ENCODE measurements around the gene CADM2.
"Not testable (repeated sequence)": the region's sequence is repeated elsewhere in the genome, so short reads cannot be mapped to it uniquely, and the experiment has no call there.

The CADM2 gene

DNA sequence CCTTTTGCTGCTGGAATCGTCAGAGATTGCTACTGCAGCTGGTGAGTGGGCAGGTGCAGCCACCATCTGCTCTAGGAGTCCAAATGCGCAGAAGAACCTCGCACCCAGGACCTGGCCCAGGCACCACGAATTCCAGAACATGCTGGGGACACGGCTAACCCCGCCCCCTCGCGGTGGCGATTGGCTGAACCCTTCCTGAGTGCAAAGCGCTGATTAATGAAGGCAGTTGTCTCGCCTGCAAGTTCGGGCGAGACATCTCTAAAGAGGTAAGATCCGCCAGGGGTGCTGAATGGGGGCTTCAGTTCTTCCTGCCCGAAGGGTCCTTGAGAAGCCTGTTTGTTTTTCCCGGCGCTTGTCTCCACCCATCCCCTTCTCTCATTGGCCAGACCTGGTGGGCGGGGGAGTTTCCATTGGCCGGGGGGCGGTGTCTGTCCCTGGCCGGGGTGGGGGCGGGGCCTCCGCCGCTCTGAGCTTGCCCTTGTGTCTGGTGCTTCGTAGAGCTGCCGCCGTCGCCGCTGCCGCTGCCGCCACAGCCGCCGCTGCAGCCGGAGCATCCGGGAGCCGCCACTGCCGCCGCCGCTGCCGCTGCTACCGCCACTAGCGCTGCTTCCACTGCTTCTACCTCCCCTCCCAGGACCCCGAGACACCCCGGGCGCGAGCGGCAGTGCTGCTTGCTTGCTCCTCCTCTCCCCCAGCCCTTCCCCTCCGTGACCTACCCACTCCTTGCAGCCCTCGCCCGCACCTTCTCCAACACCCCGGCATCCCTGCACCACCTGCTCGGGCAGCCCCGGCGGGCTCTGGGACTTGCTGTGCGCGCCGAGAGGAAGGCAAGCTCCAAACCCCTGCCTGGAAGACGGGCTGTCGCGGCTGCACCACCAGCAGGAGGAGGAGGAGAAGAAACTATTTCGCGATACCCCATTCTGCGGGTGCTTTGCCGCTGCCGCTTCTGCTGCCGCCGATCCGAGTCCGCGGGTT is at the start of gene CADM2:
Gene CADM2 (plus strand): TSS at position 495 of the 975 bp plus-strand sequence.
- peak; percentile 92 to 98 (median 96) for DNase-seq
- intact Hi-C loops (cut with DNase I), result loop anchor here (5.0 kb wide), 1 partner anchor 619 kb away; no protein-coding TSS in a partner anchor

DNA sequence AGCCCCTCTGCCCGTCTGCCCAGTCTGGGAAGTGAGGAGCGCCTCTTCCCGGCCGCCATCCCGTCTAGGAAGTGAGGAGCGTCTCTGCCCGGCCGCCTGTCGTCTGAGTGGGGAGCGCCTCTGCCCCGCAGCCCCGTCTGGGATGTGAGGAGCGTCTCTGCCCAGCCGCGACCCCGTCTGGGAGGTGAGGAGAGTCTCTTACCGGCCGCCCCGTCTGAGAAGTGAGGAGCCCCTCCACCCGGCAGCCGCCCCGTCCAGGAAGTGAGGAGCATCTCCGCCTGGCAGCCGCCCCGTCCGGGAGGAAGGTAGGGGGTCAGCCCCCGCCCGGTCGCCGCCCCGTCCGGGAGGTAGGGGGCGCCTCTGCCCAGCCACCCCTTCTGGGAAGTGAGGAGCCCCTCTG is 40.2 kb upstream of the CADM2 start:
- DNase-seq; intact Hi-C loops (cut with DNase I): not testable (repeated sequence)

DNA sequence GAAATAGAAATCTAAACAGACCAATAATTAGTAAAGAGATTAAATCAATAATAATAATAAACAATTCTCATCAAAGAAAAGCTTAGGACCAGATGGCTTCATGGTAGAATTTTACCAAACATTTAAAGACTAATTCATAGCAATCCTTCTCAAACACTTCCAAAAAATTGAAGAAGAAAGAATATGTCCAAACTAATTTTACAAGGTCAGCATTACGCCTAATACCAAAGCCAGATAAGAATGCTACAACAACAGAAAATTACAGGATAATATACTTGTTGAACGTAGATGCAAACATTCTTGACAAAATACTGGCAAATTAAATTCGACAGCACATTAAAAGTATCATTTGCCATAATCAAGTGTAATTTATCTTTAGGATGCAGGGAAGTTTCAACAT is 36.1 kb upstream of the CADM2 start:
- no peak for DNase-seq

DNA sequence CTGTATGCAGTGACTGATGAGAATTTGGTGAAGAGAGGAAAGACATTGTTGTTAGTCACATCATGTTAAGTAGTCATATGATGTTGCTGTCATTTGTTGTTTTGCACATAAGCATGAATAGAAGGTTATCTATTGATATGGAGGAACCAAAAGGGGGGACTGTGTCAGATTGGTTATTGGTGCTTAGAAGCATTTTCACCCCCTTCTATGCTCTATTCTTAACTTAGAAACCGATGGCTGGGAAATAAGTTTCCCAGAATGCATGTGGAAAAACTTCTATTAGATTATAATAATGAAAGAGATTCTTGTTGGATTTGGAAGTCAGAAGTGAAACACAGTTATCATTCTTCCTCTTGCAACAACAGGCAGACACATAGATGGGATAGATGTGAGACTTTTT is 33.2 kb upstream of the CADM2 start:
- intact Hi-C loops (cut with DNase I), result no loop called here

More for the DNA sequence above, 36.1 kb upstream of the CADM2 start:
- intact Hi-C loops (cut with DNase I), result no loop called here

DNA sequence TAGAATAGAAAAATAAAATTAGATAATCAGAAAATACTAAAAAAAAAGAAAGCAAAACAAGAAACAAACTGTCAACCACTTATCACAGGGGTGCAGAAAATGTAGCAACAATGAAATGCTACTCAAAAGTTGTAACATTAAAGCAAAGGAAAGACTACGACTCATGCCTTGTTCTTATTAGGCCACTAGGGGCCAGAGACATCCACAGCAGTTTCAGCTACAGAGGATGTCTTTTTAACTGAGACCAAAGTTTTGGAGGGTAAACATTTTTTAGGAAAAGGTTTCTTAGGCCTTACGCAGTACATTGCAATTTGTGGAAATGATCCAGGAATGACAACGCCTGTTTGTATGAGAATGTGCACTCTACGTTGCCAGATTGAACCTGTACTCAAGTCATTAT is 15.4 kb upstream of the CADM2 start:
- intact Hi-C loops (cut with DNase I), result no loop called here
- DNase-seq, result peak in 3 of 42 donors; percentile 3 to 22 (median 16)

More for the DNA sequence above, 33.2 kb upstream of the CADM2 start:
- DNase-seq, result peak in 2 of 42 donors; percentile 27 to 30

DNA sequence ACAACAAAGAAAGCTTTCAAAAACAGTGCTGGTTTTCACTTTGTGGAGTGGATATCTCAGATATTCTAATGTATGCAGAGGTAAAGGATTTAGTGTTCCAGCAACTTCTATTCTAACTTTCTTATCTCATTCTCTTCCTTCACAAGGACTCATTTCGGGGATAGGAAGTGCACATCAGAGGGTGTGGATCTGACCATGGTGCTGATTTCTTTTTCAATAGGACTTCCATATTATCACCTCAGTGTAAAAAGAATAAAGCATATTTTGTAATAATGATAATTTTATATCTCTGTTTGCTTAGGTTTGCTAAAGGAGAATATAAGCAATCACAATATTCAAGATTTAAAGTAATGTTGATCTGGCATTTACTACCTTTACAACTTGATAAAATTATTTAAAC is 12.5 kb upstream of the CADM2 start:
- intact Hi-C loops (cut with DNase I), result no loop called here
- no peak for DNase-seq

DNA sequence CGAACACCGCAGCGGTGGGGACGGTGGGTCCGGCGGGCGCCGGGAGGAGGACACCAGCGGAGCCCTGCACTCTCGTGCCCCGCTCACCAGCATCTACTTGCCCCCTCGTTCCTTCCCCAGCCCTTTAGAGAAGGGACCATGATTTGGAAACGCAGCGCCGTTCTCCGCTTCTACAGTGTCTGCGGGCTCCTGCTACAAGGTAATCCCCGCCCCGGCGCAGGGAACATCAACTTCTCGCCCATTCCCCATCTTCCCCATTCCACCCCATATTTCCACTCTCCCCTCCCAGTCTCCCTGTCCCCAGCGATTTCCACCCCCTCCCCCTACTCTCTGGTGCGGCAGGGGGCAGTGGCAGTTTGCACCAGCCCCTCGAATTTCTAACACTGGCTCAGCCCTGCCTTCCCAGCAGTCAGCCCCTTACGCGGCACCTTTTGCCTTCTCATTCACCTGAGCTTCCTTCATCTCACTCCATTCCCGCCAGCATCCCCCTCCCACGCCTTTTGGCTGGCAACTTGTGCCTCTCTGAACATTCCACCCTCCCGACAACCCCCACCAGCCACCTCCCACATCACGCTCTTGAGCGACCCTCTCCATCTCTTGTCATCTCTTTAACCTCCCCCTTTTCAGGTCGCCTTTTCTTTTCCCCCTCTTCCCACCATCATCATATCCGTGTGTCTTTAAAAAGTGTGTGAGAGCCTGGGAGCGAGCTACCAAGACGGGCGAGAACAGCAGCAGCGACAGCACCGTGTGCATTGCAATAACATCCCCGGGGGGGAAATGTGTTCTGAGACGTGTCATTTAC is 882 bp downstream of the CADM2 start:
- intact Hi-C loops (cut with DNase I), result loop anchor here (5.0 to 10.0 kb wide), 2 partner anchors 125 to 618 kb away; no protein-coding TSS in a partner anchor
- DNase-seq, result peak in 41 of 42 donors; percentile 28 to 77 (median 54)

DNA sequence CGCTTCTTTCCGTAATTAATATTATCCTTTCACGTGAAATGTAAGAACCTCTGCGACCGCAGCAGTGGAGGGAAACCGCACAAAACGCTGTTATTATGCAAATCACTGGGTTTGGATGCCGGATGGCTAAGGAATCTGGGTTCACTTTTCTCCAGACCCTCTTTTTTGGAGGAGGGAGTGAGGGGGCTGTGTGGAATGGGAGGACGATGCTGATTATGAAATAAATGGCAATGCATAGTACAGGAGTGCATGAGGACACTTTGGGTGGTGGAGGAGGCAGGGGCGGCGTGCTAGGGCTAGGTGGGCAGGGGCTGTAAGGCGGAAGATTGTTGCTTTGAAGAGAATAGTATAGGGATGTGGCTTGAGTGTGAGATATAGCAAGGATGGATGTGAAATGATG is 1.8 kb downstream of the CADM2 start:
- intact Hi-C loops (cut with DNase I), result loop anchor here (10.0 kb wide), 1 partner anchor 124 kb away; no protein-coding TSS in a partner anchor
- DNase-seq, result peak in 28 of 42 donors; percentile 6 to 62 (median 30)

DNA sequence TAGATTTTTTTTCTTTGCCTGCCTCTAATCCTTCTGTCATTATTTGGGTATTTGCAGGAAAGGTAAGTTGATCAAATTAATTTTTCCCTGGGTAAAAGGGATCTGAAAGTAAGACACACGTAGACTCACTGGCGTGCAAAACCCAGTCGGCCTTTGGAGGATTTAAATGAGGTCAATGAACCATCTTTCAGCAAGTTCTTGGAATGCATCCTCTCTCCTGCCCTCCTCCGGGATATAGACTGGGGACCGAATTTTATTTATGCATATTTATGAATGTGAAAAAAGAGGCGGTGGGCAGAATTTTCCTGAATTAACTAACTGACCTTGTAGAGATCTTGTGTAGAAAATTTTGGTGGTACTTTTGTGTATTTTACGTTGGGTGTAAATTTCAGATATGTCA is 2.2 kb downstream of the CADM2 start:
- intact Hi-C loops (cut with DNase I), result loop anchor here (10.0 kb wide), 1 partner anchor 124 kb away; no protein-coding TSS in a partner anchor

DNA sequence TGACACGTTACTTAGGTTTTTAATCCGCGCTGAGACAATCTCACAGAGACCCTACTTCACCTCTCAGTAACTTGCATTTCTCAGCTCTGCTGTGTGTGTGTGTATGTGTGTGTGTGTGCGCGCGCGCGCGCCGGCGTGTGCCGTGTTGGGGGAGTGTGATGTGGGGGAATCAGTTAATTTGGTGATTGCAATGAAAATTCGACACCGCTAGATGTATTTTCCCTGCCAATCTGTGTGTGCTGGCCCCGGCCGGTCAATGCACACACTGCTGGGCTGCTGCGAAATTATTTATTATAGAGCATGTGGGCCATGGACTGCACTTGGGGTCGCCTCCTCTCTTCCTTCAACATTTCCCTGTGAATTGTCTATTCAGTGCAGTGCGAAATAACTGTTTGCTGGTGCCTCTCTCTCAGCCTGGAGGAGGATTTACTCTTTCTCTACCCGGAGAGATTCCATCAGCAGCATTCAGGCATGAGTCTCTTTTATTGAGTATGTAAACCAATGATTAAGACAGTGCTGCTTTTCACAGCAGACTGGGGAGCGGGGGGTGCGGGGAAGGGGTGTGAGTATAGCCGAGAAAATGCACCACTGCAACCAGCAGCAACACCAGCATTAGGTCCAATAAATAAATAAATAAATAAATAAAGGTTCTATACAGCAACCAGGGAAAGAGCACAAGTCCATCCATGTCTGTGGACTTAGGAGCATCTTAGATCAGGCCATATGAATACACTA is 2.9 kb downstream of the CADM2 start:
- peak in 40 of 42 donors; percentile 31 to 79 (median 63) for DNase-seq
- intact Hi-C loops (cut with DNase I), result loop anchor here (10.0 kb wide), 1 partner anchor 123 kb away; no protein-coding TSS in a partner anchor

More for the DNA sequence above, 2.2 kb downstream of the CADM2 start:
- peak in 11 of 42 donors; percentile 10 to 53 (median 24) for DNase-seq

DNA sequence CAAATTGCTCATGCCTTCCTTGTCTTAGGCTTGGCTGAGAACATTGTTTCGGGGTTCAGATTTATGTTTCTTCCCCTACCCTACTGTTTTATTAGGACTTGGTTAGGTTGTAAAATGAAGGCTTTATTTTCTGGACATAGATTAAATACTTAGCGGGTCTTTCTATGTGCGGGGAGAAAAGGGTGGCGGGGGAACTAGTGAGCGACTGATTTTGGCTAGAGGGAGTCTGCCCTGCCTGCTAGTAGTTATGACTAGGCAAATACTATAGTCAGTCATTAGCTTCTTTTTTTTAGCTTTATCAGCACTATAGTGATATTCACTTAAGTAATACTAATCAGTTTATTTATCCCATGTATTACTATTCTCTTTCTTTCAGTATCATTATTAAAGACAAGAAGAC is 3.6 kb downstream of the CADM2 start:
- intact Hi-C loops (cut with DNase I), result loop anchor here (10.0 kb wide), 1 partner anchor 122 kb away; no protein-coding TSS in a partner anchor
- DNase-seq, result peak in 12 of 42 donors; percentile 6 to 62 (median 30)

DNA sequence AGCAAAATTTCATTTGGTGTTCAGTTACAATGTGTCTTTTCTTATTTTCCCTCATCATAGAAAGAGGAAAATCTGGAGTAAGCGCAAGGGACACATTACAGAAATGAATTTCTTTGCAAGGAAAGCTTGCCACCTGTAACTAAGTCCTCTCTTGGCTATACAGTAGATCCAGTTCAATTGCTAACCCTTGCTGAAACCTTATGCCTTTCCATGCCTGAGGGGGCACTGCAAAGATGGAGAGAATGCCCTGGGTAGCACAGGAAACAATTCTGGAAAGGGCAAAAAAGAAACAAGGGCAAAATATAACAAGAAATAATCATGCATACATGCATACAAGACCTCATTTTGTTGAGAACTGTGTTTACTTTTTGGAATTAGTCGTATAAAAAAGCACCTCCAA is 4.3 kb downstream of the CADM2 start:
- peak in 5 of 42 donors; percentile 16 to 44 (median 31) for DNase-seq
- intact Hi-C loops (cut with DNase I), result loop anchor here (10.0 kb wide), 1 partner anchor 122 kb away; no protein-coding TSS in a partner anchor

DNA sequence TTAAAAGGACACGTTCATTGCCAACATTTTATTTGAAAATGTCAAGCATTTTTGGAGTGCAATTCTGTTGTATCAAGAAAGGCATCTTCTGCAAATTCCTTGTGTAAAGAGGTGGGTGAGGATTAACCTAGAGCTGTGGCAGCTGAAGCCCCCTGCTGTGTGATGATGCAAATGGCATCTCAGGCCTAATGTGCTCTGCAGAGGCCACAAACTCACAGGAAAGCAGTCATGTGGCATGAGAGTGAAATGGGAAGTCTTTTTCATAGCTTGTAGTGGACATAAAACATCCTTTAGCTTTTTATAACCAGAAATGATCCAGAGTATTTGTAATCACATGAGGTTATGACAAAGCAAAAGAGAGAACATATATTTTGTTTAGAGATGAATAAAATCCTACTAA is 6.4 kb downstream of the CADM2 start:
- peak in 40 of 42 donors; percentile 26 to 83 (median 56) for DNase-seq
- intact Hi-C loops (cut with DNase I), result loop anchor here (10.0 kb wide), 1 partner anchor 120 kb away; no protein-coding TSS in a partner anchor

DNA sequence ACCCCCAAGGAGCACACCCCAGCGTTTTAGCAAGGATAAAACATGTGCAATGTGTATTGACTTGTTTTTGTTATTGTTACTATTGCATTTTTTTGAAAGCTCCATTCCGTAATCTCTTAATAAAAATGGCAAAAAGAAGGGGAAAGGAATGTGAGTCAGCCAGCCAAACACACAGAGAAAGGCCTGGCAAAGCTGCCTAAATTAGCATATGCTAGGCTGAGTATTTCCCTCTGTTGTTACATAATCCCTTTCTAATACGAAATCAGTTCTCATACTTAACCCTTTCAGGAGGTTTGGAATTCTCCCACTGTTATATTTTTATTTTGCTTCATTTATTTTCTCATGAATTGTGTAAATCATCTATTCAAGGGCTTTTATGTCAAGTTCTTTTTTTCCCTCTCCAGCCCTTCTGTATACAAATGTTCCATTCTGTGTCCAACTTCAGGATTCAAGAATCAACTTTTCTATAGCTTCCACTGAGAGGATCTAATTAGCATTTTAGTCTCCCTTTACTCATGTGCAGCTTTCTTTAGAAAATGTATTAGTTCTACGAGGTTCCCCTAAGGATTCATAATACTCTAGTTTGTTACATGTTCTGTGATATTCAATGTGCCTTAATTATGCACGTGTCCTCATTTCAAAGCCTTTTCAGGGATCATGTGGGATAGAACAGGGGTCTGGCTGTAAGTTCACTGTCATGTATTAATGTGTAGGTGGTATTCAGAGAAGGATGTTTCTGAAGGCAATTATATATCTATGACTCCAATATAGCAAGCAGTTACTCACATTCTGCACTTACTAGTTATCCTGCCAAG is 9.2 kb downstream of the CADM2 start:
- intact Hi-C loops (cut with DNase I), result loop anchor here (10.0 kb wide), 1 partner anchor 117 kb away; no protein-coding TSS in a partner anchor
- peak in 24 of 42 donors; percentile 14 to 81 (median 48) for DNase-seq

DNA sequence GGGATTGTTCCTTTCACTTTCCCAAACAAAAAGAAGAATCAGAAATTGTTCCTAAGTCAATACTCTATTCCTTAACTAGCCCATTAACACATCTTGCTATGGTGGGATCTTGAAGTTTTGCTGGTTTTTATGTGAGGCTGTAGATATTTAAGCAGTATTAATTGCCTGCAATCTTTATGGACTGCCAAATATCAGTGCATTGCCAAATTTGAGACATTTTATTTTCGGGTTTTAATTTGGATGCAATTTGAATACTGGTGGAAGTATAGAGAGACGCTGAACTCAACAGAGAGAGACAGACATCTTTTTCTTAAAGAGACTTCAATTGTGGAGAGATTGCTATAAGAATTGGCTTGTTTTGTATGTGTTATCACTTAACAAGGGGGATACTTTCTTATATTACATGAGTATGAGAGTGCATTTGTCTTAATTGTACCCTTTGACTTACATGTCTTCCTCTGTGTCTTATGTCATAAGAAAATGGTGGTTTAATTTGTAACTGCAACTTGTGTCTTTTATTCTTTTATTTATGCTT is 10.0 kb downstream of the CADM2 start:
- no peak for DNase-seq
- intact Hi-C loops (cut with DNase I), result loop anchor here (10.0 kb wide), 1 partner anchor 116 kb away; no protein-coding TSS in a partner anchor

DNA sequence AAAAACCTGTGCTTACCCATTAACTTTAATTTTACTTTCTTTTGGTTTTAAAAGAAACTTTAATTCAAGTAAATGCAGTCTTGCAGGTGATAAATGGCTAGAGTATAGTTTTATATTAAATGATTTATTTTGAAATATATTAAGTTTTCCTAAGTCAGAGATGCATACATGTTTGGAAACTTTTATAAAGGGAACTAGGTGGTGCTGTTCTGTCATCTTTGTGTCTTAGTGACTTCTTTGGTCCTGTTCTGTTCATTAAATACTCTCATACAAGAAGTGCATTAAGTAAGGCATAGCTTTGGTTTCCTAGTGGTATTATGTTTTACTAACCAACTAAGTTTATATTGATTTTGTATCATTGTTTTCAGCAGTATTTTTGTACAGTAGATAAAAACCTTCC is 15.6 kb downstream of the CADM2 start:
- DNase-seq, result no peak
- intact Hi-C loops (cut with DNase I), result loop anchor here (10.0 kb wide), 2 partner anchors 370 to 430 kb away; no protein-coding TSS in a partner anchor

DNA sequence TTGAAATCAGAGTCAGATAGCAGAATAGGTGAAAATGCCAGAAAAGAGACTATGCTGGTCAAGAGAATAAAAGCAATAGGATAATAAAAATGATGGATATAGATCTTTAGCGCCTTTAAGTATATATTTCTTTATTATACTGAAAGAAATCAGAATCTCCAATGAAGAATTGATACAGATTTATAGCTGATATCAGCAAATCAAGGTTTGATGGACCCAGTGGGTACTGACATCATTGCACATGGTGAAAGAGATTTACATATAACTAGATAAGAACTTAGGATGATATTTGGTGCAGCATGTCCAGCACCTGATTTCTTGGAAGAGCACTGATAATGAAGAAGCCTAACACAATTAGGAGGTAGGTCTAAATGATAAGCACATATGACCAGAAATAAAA is 18.2 kb downstream of the CADM2 start:
- no peak for DNase-seq
- intact Hi-C loops (cut with DNase I), result loop anchor here (10.0 kb wide), 2 partner anchors 368 to 432 kb away; no protein-coding TSS in a partner anchor

All from head of caudate nucleus (tissue), 42 donors.